Neural cell (in vitro differentiated cells): ENCODE results near the gene BBS1.

Source experiments
- EZH2 ChIP-seq: fragments of 200-600, 300-800 bp; shearing (Covaris generic), sonication (generic); IDR thresholded peaks from 2 replicates; pipeline ENCODE4 v1.6.1; 2014; ENCODE audit warnings: antibody characterized with exemption, low read length, borderline replicate concordance, mild to moderate bottlenecking; ENCODE audit not compliant: insufficient read depth, poor library complexity, severe bottlenecking
- POLR2AphosphoS5 ChIP-seq: IDR thresholded peaks from 2 replicates; pipeline ENCODE4 v1.6.1; 2012
- RAD21 ChIP-seq: fragments of 450-650 bp; conservative IDR thresholded peaks from 2 replicates; pipeline ENCODE4 v1.6.1; 2014; ENCODE audit warnings: antibody characterized with exemption, mild to moderate bottlenecking, moderate library complexity
- TF ChIP-seq, protein P1 (sequence below): fragments of 450-650 bp; IDR thresholded peaks from 2 replicates; pipeline ENCODE4 v1.5.1; 2014; ENCODE audit warnings: antibody characterized with exemption, mild to moderate bottlenecking, moderate library complexity; ENCODE audit not compliant: poor library complexity, severe bottlenecking

GRCh38 chr11:66477263-66478201 lies 32.9 kb upstream of the BBS1 start:
- TF ChIP-seq, protein P1, sequence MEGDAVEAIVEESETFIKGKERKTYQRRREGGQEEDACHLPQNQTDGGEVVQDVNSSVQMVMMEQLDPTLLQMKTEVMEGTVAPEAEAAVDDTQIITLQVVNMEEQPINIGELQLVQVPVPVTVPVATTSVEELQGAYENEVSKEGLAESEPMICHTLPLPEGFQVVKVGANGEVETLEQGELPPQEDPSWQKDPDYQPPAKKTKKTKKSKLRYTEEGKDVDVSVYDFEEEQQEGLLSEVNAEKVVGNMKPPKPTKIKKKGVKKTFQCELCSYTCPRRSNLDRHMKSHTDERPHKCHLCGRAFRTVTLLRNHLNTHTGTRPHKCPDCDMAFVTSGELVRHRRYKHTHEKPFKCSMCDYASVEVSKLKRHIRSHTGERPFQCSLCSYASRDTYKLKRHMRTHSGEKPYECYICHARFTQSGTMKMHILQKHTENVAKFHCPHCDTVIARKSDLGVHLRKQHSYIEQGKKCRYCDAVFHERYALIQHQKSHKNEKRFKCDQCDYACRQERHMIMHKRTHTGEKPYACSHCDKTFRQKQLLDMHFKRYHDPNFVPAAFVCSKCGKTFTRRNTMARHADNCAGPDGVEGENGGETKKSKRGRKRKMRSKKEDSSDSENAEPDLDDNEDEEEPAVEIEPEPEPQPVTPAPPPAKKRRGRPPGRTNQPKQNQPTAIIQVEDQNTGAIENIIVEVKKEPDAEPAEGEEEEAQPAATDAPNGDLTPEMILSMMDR = no peak
- TF ChIP-seq POLR2AphosphoS5 (no peak), EZH2 (no peak), RAD21 (no peak)
